Ovary (tissue), 9 donors: ENCODE measurements around the gene HOXB9. TPM values are rescaled to one million over a fixed set of nuclear protein-coding genes. Genes with fewer than 3 reads are reported as not detected.

Experiments used
- DNase-seq, 5 donors: peaks; one replicate each; pipeline ENCODE4 v3.0.0-alpha.2; 2019 to 2020
- H3K27ac ChIP-seq, 2 donors: fragments of 200-600 bp; one replicate each; pipeline versions ENCODE4 v1.5.1 to v1.8.0; 2019 to 2022
- H3K27me3 ChIP-seq: fragments of 200-600 bp; one replicate; pipeline ENCODE4 v1.8.0; 2022
- H3K36me3 ChIP-seq: fragments of 200-600 bp; sonication (generic); one replicate; pipeline ENCODE4 v1.5.1; 2019
- H3K4me1 ChIP-seq: one replicate; pipeline ENCODE4 v1.8.1; 2013; ENCODE audit warnings: mild to moderate bottlenecking, moderate library complexity; ENCODE audit not compliant: insufficient read depth
- H3K4me3 ChIP-seq: fragments of 200-600 bp; sonication (generic); one replicate; pipeline ENCODE4 v1.5.1; 2017
- H3K9me3 ChIP-seq, 2 donors: fragments of 200-600 bp in 1 of 2; sonication (generic) in 1 of 2; one replicate each; pipeline versions ENCODE4 v1.5.1 to v1.8.1; 2013 to 2019; ENCODE audit warnings: mild to moderate bottlenecking in 1 of 2, moderate library complexity in 1 of 2
- CTCF ChIP-seq, 3 donors: fragments of 450-650 bp in 2 of 3; fragments of 200-600 bp in 1 of 3; IDR thresholded peaks; one replicate each; pipeline versions ENCODE4 v1.5.1 to v1.8.0; 2016 to 2022; ENCODE audit warnings: antibody characterized with exemption in 3 of 3, mild to moderate bottlenecking in 1 of 3
- EP300 ChIP-seq: sonication (generic); formaldehyde crosslinking; IDR thresholded peaks from one replicate; pipeline ENCODE4 v1.6.1; 2017; ENCODE audit warnings: antibody characterized with exemption
- POLR2A ChIP-seq: fragments of 450-650 bp; IDR thresholded peaks from one replicate; pipeline ENCODE4 v1.6.1; 2017; ENCODE audit warnings: antibody characterized with exemption, mild to moderate bottlenecking, moderate library complexity
- WGBS, 3 donors: extraction: QIAGEN DNeasy Blood & Tissue Kit in 1 of 3; methylation state at CpG; one replicate each; pipeline versions ENCODE4 v1.1.5 to v1.1.7; 2013 to 2017; 5-methylcytosine and 5-hydroxymethylcytosine counted together
- intact Hi-C, 4 donors: fragments of 100-400 bp; cut with DNase I; formaldehyde crosslinking; loops; one replicate each; pipeline versions ENCODE4 v1.11.0 to v1.15.1; 2022 to 2023
- polyA plus RNA-seq, 2 donors: library from polyadenylated mRNA; stranded (reverse); fragments of 200-250 nt in 1 of 2; fragments of 350-450 nt in 1 of 2; fragmentation: Illumina TruSeq in 1 of 2; extraction: RNeasy Lipid Tissue Mini Kit (QIAGEN cat#74804) in 1 of 2; gene quantifications; one replicate each; pipeline ENCODE4 v1.2.3, GENCODE V29; 2013 to 2014
- total RNA-seq, 7 donors: library from RNA; depleted of rRNA in 2 of 7; stranded (reverse); fragments of >200 nt in 2 of 7; fragmentation: NEBNext Ultra II Directional in 3 of 7; extraction: Animal tissue kit (Norgen Biotek cat#: 25700) in 3 of 7; gene quantifications; one replicate each; pipeline versions ENCODE4 v1.1.0 to v1.2.4, GENCODE V29; 2016 to 2023
- donor health status: DM: no; HTN: no; CAD: no; lungs with moderate emphysema.
- donor health status: DM: no; HTN: no; CAD: no.
- donor health status: Bipolar disorder and iron deficiency.
- donor health status: DM: yes; HTN: yes; CAD: no.
- donor health status: DM: no; HTN: no; CAD: no.
- donor health status: DM: yes; HTN: yes; CAD: no.

HOXB9 gene
- total and polyA plus RNA-seq, 9 donors: 0.10 to 0.36 (median 0.12) TPM; not detected in 4

- Histone ChIP-seq H3K4me1 (no peaks in the 10 kb centered on the region), H3K36me3 (no peaks in the 10 kb centered on the region), H3K4me3 (peak within 1 kb of the TSS; percentile 27), H3K9me3 (peaks cover 0 to 8% of the 10 kb centered on the region in 2 donors), H3K27me3 (peaks cover 2% of the 10 kb centered on the region), H3K27ac (no peak within 1 kb of the TSS)
- intact Hi-C loops: loop anchor here in 1 of 4 donors (10.0 kb wide), 1 partner anchor 238 kb away; no protein-coding TSS in a partner anchor
- WGBS, 3 donors: 2 to 3% (median 2%) methylated on average over 50 of the region's 50 CpGs
- TF ChIP-seq CTCF (IDR thresholded peaks at IDR 0.05): no peak
- no peak for TF ChIP-seq EP300
- no peak for TF ChIP-seq POLR2A
- no peak for DNase-seq
These were observed 32.9 kb downstream of the HOXB9 start, which contains the start of gene HOXB5 for GRCh38 chr17:48593126-48593829. HOXB5 (minus strand) TSS chr17:48593779; CDS start chr17:48593682, 97 bp downstream.

GRCh38 chr17:48592577-48592976, 33.6 kb downstream of the HOXB9 start:
- H3K9me3 ChIP-seq: peaks cover 0 to 8% of the 10 kb centered on the region in 2 donors
- no peaks in the 10 kb centered on the region for H3K4me1 ChIP-seq
- peaks cover 2% of the 10 kb centered on the region for H3K27me3 ChIP-seq
- TF ChIP-seq EP300: no peak
- TF ChIP-seq CTCF (IDR thresholded peaks at IDR 0.05): no peak
- no peak for TF ChIP-seq POLR2A
- H3K4me3 ChIP-seq: peak overlapping the region; percentile 27
- no peaks in the 10 kb centered on the region for H3K36me3 ChIP-seq
- DNase-seq: no peak
- 10 to 17% (median 14%) methylated on average over 14 of the region's 14 CpGs for WGBS, 3 donors
- intact Hi-C loops: loop anchor here in 1 of 4 donors (10.0 kb wide), 1 partner anchor 238 kb away; no protein-coding TSS in a partner anchor
- H3K27ac ChIP-seq: no peak overlapping the region

- Histone ChIP-seq H3K27me3 (peaks cover 2% of the 10 kb centered on the region), H3K27ac (no peak overlapping the region), H3K4me1 (no peaks in the 10 kb centered on the region), H3K9me3 (peaks cover 0 to 8% of the 10 kb centered on the region in 2 donors), H3K4me3 (no peak overlapping the region), H3K36me3 (no peaks in the 10 kb centered on the region)
- 19 to 31% (median 22%) methylated on average over 33 of the region's 33 CpGs for WGBS, 3 donors
- TF ChIP-seq POLR2A: no peak
- no peak for TF ChIP-seq CTCF (IDR thresholded peaks at IDR 0.05)
- intact Hi-C loops: loop anchor here in 1 of 4 donors (10.0 kb wide), 1 partner anchor 237 kb away; no protein-coding TSS in a partner anchor
- no peak for DNase-seq
These were observed 34.1 kb downstream of the HOXB9 start for GRCh38 chr17:48592057-48592514.

- no peak for DNase-seq
- no peaks in the 10 kb centered on the region for H3K4me1 ChIP-seq
- peaks cover 0 to 8% of the 10 kb centered on the region in 2 donors for H3K9me3 ChIP-seq
- H3K27ac ChIP-seq: no peak overlapping the region
- intact Hi-C loops: loop anchor here in 1 of 4 donors (10.0 kb wide), 1 partner anchor 237 kb away; no protein-coding TSS in a partner anchor
- peaks cover 2% of the 10 kb centered on the region for H3K27me3 ChIP-seq
- 78 to 84% (median 80%) methylated on average over 10 of the region's 10 CpGs for WGBS, 3 donors
- H3K4me3 ChIP-seq: no peak overlapping the region
- TF ChIP-seq EP300: no peak
- TF ChIP-seq CTCF (IDR thresholded peaks at IDR 0.05): no peak
- no peak for TF ChIP-seq POLR2A
- H3K36me3 ChIP-seq: no peaks in the 10 kb centered on the region
These were observed 34.7 kb downstream of the HOXB9 start for GRCh38 chr17:48591255-48592056.
